Caco-2 (cell line): Measurements from ENCODE around the gene MICU2. TPM values are rescaled to one million over a fixed set of nuclear protein-coding genes. Genes with fewer than 3 reads are reported as not detected.

ENCODE experiments used
- BruUV-seq: library from RNA; stranded (reverse); fragments of 400-500 nt; replicated peaks from 2 replicates; lab custom pipeline; 2021; lab: Mats Ljungman, UMichigan
- CTCF ChIA-PET: fragments of 300-600 bp; sonication (Branson Sonifier 250); formaldehyde crosslinking; loops from one replicate; lab custom pipeline; 2022; ENCODE audit warnings: antibody characterized with exemption; lab: Charles Lee
- POLR2A ChIA-PET: fragments of 300-600 bp; sonication (Branson Sonifier 250); formaldehyde crosslinking; loops from one replicate; lab custom pipeline; 2022; ENCODE audit warnings: antibody characterized with exemption; lab: Charles Lee
- DNase-seq, 2 experiments: peaks; one replicate each; pipeline versions ENCODE4 v3.0.0 to v3.0.0-alpha.2; 2020 to 2022
- H3K27me3 ChIP-seq: replicated peaks from 2 replicates; pipeline ENCODE4 v1.6.0; 2011; ENCODE audit warnings: low read length; ENCODE audit not compliant: control insufficient read depth, insufficient read depth
- H3K36me3 ChIP-seq: 2 replicates; pipeline ENCODE4 v1.5.1; 2011; ENCODE audit warnings: low read length; ENCODE audit not compliant: control insufficient read depth, insufficient read depth
- H3K4me1 ChIP-seq: fragments of 250-450 bp; sonication (Bioruptor Pico); 2 replicates; pipeline ENCODE4 v1.5.1; 2020; ENCODE audit warnings: mild to moderate bottlenecking
- H3K4me3 ChIP-seq: 2 replicates; pipeline ENCODE4 v1.5.1; 2011; ENCODE audit warnings: low read depth, mild to moderate bottlenecking, control low read depth, low read length
- H3K9me3 ChIP-seq: fragments of 250-450 bp; sonication (Bioruptor Pico); 2 replicates; pipeline ENCODE4 v1.5.1; 2020; ENCODE audit warnings: mild to moderate bottlenecking, moderate library complexity
- H3K27ac Mint-ChIP-seq: one replicate; pipeline ENCODE4 v1.8.0; 2022; ENCODE audit warnings: mixed read lengths; ENCODE audit not compliant: unreplicated experiment
- H3K27me3 Mint-ChIP-seq: one replicate; pipeline ENCODE4 v1.8.0; 2022; ENCODE audit warnings: mixed read lengths; ENCODE audit not compliant: insufficient read depth, unreplicated experiment
- H3K36me3 Mint-ChIP-seq: one replicate; pipeline ENCODE4 v1.8.0; 2022; ENCODE audit warnings: mild to moderate bottlenecking, mixed read lengths; ENCODE audit not compliant: insufficient read depth, unreplicated experiment
- H3K4me1 Mint-ChIP-seq: one replicate; pipeline ENCODE4 v1.8.0; 2022; ENCODE audit warnings: low read depth, mixed read lengths; ENCODE audit not compliant: unreplicated experiment
- H3K4me3 Mint-ChIP-seq: one replicate; pipeline ENCODE4 v1.8.0; 2022; ENCODE audit warnings: mild to moderate bottlenecking, moderate library complexity, mixed read lengths; ENCODE audit not compliant: unreplicated experiment
- H3K9me3 Mint-ChIP-seq: one replicate; pipeline ENCODE4 v1.8.0; 2022; ENCODE audit warnings: mixed read lengths; ENCODE audit not compliant: unreplicated experiment
- intact Hi-C: fragments of 100-400 bp; cut with micrococcal nuclease; formaldehyde crosslinking; loops from one replicate; pipeline ENCODE4 v1.10.0; 2022; ENCODE audit not compliant: unreplicated experiment
- total RNA-seq: library from RNA; stranded (reverse); gene quantifications from 2 replicates; pipeline ENCODE4 v1.2.3, GENCODE V29; 2022
- TF ChIP-seq, protein P1 (sequence below), 2 experiments: fragments of 200-600 bp in 1 of 2; IDR thresholded peaks; 1 replicate in 1 of 2; 2 replicates in 1 of 2; pipeline versions ENCODE4 v1.5.1 to v1.8.0; 2011 to 2022; ENCODE audit warnings: antibody characterized with exemption in 1 of 2, control low read depth in 1 of 2, inconsistent platforms in 1 of 2, low read depth in 1 of 2, low read length in 1 of 2, mild to moderate bottlenecking in 1 of 2, moderate library complexity in 1 of 2; ENCODE audit not compliant: insufficient read depth in 1 of 2, severe bottlenecking in 1 of 2, unreplicated experiment in 1 of 2

The MICU2 gene
- total RNA-seq, 1 experiment from 2014 or later, result 43.1 TPM

DNA sequence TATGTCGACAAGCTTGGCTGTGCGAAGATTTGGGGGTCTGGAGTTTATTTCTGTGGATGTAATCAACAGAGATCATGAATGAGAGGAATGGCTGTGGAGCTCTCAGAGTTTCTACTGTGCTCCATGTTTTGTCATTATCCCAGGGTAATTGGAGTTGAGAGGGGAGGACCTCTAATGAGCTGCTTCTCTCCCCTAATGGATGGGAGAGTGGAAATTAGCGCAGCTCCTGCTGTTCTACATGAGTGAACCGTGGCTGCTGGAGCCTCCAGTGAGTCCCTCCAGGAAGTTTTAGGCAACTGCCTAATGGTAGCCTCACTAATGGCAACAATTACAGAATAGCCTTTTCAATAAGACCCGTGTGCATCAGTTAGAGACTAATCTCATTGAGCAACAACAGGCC, 35.6 kb upstream of the MICU2 start:
- Mint-ChIP-seq H3K4me3 (no peak overlapping the region), H3K27ac (no peak overlapping the region), H3K4me1 (peaks cover 9% of the 10 kb centered on the region), H3K27me3 (no peaks in the 10 kb centered on the region), H3K36me3 (no peaks in the 10 kb centered on the region), H3K9me3 (peaks cover 10% of the 10 kb centered on the region)
- Histone ChIP-seq H3K9me3 (no peaks in the 10 kb centered on the region), H3K27me3 (no peaks in the 10 kb centered on the region), H3K36me3 (no peaks in the 10 kb centered on the region), H3K4me3 (no peak overlapping the region), H3K4me1 (peaks cover 10% of the 10 kb centered on the region)
- ChIA-PET POLR2A (no interaction called here), CTCF (no interaction called here)
- TF ChIP-seq, protein P1, sequence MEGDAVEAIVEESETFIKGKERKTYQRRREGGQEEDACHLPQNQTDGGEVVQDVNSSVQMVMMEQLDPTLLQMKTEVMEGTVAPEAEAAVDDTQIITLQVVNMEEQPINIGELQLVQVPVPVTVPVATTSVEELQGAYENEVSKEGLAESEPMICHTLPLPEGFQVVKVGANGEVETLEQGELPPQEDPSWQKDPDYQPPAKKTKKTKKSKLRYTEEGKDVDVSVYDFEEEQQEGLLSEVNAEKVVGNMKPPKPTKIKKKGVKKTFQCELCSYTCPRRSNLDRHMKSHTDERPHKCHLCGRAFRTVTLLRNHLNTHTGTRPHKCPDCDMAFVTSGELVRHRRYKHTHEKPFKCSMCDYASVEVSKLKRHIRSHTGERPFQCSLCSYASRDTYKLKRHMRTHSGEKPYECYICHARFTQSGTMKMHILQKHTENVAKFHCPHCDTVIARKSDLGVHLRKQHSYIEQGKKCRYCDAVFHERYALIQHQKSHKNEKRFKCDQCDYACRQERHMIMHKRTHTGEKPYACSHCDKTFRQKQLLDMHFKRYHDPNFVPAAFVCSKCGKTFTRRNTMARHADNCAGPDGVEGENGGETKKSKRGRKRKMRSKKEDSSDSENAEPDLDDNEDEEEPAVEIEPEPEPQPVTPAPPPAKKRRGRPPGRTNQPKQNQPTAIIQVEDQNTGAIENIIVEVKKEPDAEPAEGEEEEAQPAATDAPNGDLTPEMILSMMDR (IDR thresholded peaks at IDR 0.05; ENCODE audit: insufficient read depth in 1 of 2, low read depth in 1 of 2, low read length in 1 of 2, severe bottlenecking in 1 of 2, unreplicated experiment in 1 of 2), result no peak
- intact Hi-C loops, result loop anchor here (2.0 to 10.0 kb wide), 2 partner anchors 205 to 1117 kb away; no protein-coding TSS in a partner anchor
- no TSS peak for BruUV-seq
- no peak for DNase-seq

DNA sequence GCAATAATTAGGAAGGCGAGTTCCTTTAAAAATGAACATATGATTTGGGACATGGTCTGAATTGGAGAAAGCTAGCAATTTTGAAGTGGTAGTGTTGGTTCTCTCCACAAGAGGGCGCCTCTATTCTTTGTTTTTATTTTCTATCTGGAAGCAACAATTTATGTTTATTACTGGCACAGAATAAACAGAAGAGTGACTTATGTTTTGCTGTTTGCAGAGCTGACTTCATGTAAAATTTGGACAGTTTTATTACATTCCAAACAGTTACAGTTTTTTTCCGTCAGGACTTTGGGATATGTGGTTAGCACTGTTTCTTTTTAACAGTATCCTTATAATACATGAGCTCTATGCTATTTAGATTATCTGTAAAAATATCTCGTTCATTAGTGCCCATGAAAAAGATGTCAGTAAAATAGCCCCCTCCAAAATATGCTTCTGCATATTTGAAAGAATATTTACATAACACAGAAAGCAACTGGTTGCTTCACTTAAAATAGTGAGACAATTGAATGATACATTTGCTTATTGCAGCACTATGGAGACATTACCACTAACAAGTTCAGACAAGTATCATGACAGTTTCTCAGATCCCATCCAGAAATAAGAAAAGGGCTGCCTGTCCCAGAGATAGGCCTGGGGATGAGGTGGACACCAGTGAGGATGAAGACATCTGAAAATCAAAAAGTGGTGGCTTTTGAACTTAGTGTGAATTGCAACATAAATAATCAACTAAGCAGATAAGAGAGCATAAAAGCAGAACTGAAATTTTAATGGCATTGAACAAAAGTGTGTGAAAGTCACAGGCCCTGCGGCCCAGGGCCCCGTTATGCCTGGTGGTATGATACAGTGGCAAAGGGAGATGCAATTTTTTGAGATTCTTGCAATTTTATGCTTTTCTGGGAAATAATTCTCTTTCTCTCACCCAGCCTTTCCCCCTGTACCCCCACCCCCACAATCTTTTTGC, 34.6 kb upstream of the MICU2 start:
- ChIA-PET POLR2A (no interaction called here), CTCF (interaction anchor here (0.5 to 2.0 kb wide), 10 partner anchors 12 to 1157 kb away, joined by 3 to 16 read pairs (median 4); partner anchors contain the start of gene FGF9)
- Mint-ChIP-seq H3K36me3 (no peaks in the 10 kb centered on the region), H3K9me3 (peaks cover 5% of the 10 kb centered on the region), H3K27me3 (no peaks in the 10 kb centered on the region), H3K4me3 (no peak overlapping the region), H3K4me1 (peaks cover 9% of the 10 kb centered on the region), H3K27ac (no peak overlapping the region)
- intact Hi-C loops, result loop anchor here (1.0 to 10.0 kb wide), 6 partner anchors 32 to 1158 kb away; no protein-coding TSS in a partner anchor
- no peaks in the 10 kb centered on the region for H3K9me3 ChIP-seq
- peak in 1 of 2 experiments; percentile 45 for DNase-seq
- H3K4me1 ChIP-seq, result peaks cover 10% of the 10 kb centered on the region
- no TSS peak for BruUV-seq
- TF ChIP-seq, protein P1 (IDR thresholded peaks at IDR 0.05; ENCODE audit: insufficient read depth in 1 of 2, low read depth in 1 of 2, low read length in 1 of 2, severe bottlenecking in 1 of 2, unreplicated experiment in 1 of 2), result peak; percentile 65 to 86
- no peaks in the 10 kb centered on the region for H3K36me3 ChIP-seq
- H3K27me3 ChIP-seq, result no peaks in the 10 kb centered on the region
- H3K4me3 ChIP-seq, result no peak overlapping the region

DNA sequence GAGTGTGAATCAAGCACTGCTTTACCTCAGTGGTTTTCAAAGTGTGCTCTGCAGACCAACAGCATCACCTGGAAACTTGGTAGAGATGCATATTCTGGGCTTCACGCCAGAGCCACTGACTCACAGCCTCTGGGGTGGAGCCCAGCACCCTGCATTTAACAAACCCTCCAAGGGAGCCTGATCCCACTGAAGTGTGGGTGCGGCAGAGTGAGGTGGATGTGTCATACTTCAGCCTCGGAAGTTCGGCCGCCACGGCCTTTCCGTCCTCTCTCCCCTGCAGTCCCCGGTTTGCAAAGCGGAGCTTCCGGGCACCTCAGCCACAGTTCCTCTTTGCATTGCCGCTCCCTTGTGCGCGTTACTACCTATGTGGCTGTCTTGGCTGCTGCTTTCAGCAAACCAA, 33.3 kb upstream of the MICU2 start:
- Mint-ChIP-seq H3K4me1 (peaks cover 9% of the 10 kb centered on the region), H3K36me3 (no peaks in the 10 kb centered on the region), H3K27ac (no peak overlapping the region), H3K4me3 (no peak overlapping the region), H3K27me3 (no peaks in the 10 kb centered on the region), H3K9me3 (no peaks in the 10 kb centered on the region)
- no peak for DNase-seq
- ChIA-PET POLR2A (no interaction called here), CTCF (interaction anchor here (1.1 to 2.0 kb wide), 3 partner anchors 32 to 1159 kb away, joined by 4 to 16 read pairs (median 7); partner anchors contain the start of gene FGF9)
- no peaks in the 10 kb centered on the region for H3K27me3 ChIP-seq
- H3K4me3 ChIP-seq, result no peak overlapping the region
- intact Hi-C loops, result loop anchor here (10.0 kb wide), 1 partner anchor 208 kb away; no protein-coding TSS in a partner anchor
- no TSS peak for BruUV-seq
- no peaks in the 10 kb centered on the region for H3K36me3 ChIP-seq
- H3K9me3 ChIP-seq, result no peaks in the 10 kb centered on the region
- TF ChIP-seq, protein P1 (IDR thresholded peaks at IDR 0.05; ENCODE audit: insufficient read depth in 1 of 2, low read depth in 1 of 2, low read length in 1 of 2, severe bottlenecking in 1 of 2, unreplicated experiment in 1 of 2), result no peak
- peaks cover 10% of the 10 kb centered on the region for H3K4me1 ChIP-seq
